ENCODE results near the gene GNAT2. TPM values are rescaled to one million over a fixed set of nuclear protein-coding genes. Genes with fewer than 3 reads are reported as not detected.

The GNAT2 gene
- total RNA-seq, 1 experiment from 2014 or later = not detected

GRCh38 chr1:109625176-109625575 is 5.8 kb upstream of the GNAT2 start:
- Mint-ChIP-seq H3K36me3 (peaks cover 20% of the 10 kb centered on the region), H3K9me3 (no peaks in the 10 kb centered on the region), H3K27ac (no peak overlapping the region; the same call in 1 of the 2 replicates), H3K27me3 (ENCODE audit: low read depth) (no peaks in the 10 kb centered on the region), H3K4me1 (peaks cover 23% of the 10 kb centered on the region), H3K4me3 (no peak overlapping the region)
- DNase-seq (ENCODE audit: low spot score) (no peak), ATAC-seq (no peak)
- TF ChIP-seq RORB (CRISPR knock-in tag; IDR thresholded peaks at IDR 0.05) = no peak
- TF ChIP-seq TP53 (CRISPR knock-in tag; IDR thresholded peaks at IDR 0.05) = no peak
- no peak for TF ChIP-seq SP1 (CRISPR knock-in tag; conservative IDR thresholded peaks at IDR 0.05)
- TF ChIP-seq ZBTB43 (CRISPR knock-in tag; IDR thresholded peaks at IDR 0.05) = no peak
- TF ChIP-seq USF2 (CRISPR knock-in tag; IDR thresholded peaks at IDR 0.05) = no peak
- no peak for TF ChIP-seq NFE2L1 (CRISPR knock-in tag; IDR thresholded peaks at IDR 0.05)
- no peak for TF ChIP-seq AR (CRISPR knock-in tag; IDR thresholded peaks at IDR 0.05)
- no peak for TF ChIP-seq NR3C1 (CRISPR knock-in tag; conservative IDR thresholded peaks at IDR 0.05; ENCODE audit: low read depth)
- ChIA-PET CTCF (interaction anchor here (0.7 to 4.7 kb wide), 4 partner anchors 8 to 152 kb away, joined by 3 to 31 read pairs (median 6); no protein-coding TSS in a partner anchor), POLR2A (interaction anchor here (1.1 kb wide), 1 partner anchor 77 kb away, joined by 3 read pairs; the partner anchor contains the start of gene GNAI3)

GRCh38 chr1:109624201-109625010 is 5.0 kb upstream of the GNAT2 start:
- no peak overlapping the region for H3K27ac Mint-ChIP-seq
- CTCF ChIA-PET = interaction anchor here (0.5 to 4.7 kb wide), 3 partner anchors 15 to 49 kb away, joined by 3 to 31 read pairs (median 4); no protein-coding TSS in a partner anchor
- peaks cover 24% of the 10 kb centered on the region for H3K4me1 Mint-ChIP-seq
- TF ChIP-seq PRDM15 (CRISPR knock-in tag; IDR thresholded peaks at IDR 0.05) = no peak
- no peak for TF ChIP-seq ZBTB43 (CRISPR knock-in tag; IDR thresholded peaks at IDR 0.05)
- no peak for TF ChIP-seq ERG (CRISPR knock-in tag; IDR thresholded peaks at IDR 0.05)
- TF ChIP-seq TEAD1 (CRISPR knock-in tag; IDR thresholded peaks at IDR 0.05) = no peak
- ATAC-seq (no peak), DNase-seq (ENCODE audit: low spot score) (no peak)
- no peak overlapping the region for H3K4me3 Mint-ChIP-seq
- peaks cover 14% of the 10 kb centered on the region for H3K36me3 Mint-ChIP-seq
- POLR2A ChIA-PET = no interaction called here
- H3K27me3 Mint-ChIP-seq (ENCODE audit: low read depth) = no peaks in the 10 kb centered on the region
- H3K9me3 Mint-ChIP-seq = no peaks in the 10 kb centered on the region

Data from WTC11 (cell line).